BLaER1 treated with 17β-estradiol and CSF1 and Interleukin-3, amounts not matched to agents 10 nM and 100 nM (cell line): Measurements from ENCODE around the gene SHISA8.
A peak's percentile ranks its signal among the peaks of the same experiment; 100 is the strongest.

Experiments
- H3K27ac ChIP-seq, 11 experiments: shearing (Covaris generic); formaldehyde crosslinking; 2 replicates each; pipeline ENCODE4 v1.8.1; 2022
- H3K27me3 ChIP-seq, 11 experiments: shearing (Covaris generic); formaldehyde crosslinking; 2 replicates each; pipeline ENCODE4 v1.8.1; 2022
- H3K36me3 ChIP-seq, 11 experiments: shearing (Covaris generic); formaldehyde crosslinking; 2 replicates each; pipeline ENCODE4 v1.8.1; 2022
- H3K4me1 ChIP-seq, 10 experiments: shearing (Covaris generic); formaldehyde crosslinking; 2 replicates each; pipeline ENCODE4 v1.8.1; 2022
- H3K4me2 ChIP-seq, 11 experiments: shearing (Covaris generic); formaldehyde crosslinking; 2 replicates each; pipeline ENCODE4 v1.8.1; 2022
- H3K4me3 ChIP-seq, 10 experiments: shearing (Covaris generic); formaldehyde crosslinking; 2 replicates each; pipeline ENCODE4 v1.8.1; 2022
- H3K9ac ChIP-seq, 11 experiments: shearing (Covaris generic); formaldehyde crosslinking; 2 replicates each; pipeline ENCODE4 v1.8.1; 2022
- H3K9me3 ChIP-seq, 11 experiments: shearing (Covaris generic); formaldehyde crosslinking; replicated peaks in 1 of 11; 2 replicates each; pipeline ENCODE4 v1.8.1; 2022
- H4K20me1 ChIP-seq, 11 experiments: shearing (Covaris generic); formaldehyde crosslinking; 2 replicates each; pipeline ENCODE4 v1.8.1; 2022
- Cebpa-rat ChIP-seq, 11 experiments: shearing (Covaris generic); IDR thresholded peaks; 2 replicates each; pipeline ENCODE4 v1.8.1; 2022

The SHISA8 gene

DNA sequence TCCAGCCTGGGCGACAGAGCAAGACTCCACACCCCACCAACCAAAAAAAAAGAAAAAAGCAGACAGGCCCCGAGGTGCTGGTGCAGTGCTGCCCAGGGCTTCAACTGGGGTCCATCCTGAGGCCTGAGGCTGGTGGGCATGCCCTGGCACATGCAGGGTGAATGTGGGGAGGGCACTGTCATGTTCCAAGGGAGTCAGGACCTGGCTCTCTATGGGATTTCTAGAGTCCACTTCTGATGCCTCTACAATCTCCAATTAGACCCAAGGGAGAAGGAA is 22.0 kb upstream of the SHISA8 start:
- peaks cover 0 to 68% (median 25%) of the 10 kb centered on the region in 11 experiments; a peak in 14 of 22 replicates for H4K20me1 ChIP-seq
- peaks cover 0 to 29% (median 14%) of the 10 kb centered on the region in 11 experiments; a peak in 10 of 22 replicates for H3K36me3 ChIP-seq
- peaks cover 64 to 100% (median 98%) of the 10 kb centered on the region in 10 experiments for H3K4me1 ChIP-seq

DNA sequence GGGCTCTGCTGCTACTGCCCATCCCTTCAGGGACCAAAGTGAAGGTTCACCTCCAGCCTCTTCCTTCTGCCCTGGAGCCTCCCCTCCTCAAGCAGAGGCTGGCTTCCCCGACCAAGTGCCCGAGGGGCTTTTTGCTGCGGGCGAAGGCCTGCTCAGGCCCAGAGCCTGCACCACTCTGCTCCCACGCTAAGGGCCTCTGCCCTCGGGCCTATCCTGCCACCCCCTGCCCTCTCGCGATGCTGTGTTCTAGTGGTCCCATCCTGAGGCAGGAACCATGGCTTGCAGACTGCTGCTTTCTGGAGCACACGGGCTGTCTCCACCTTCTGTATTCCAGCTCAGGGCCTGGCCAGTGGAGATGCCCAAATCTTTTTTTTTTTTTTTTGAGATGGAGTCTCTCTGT is 20.6 kb upstream of the SHISA8 start:
- Histone ChIP-seq H3K9me3 (no peaks in the 10 kb centered on the region), H3K36me3 (peaks cover 0 to 22% (median 10%) of the 10 kb centered on the region in 11 experiments; a peak in 10 of 22 replicates), H4K20me1 (peaks cover 0 to 63% (median 20%) of the 10 kb centered on the region in 11 experiments; a peak in 14 of 22 replicates), H3K4me3 (no peak overlapping the region), H3K27ac (peak overlapping the region in 8 of 11 experiments; percentile 8 to 81 (median 68); a peak in 12 of 22 replicates), H3K27me3 (peaks cover 0 to 49% (median 0%) of the 10 kb centered on the region in 11 experiments; a peak in 6 of 22 replicates), H3K9ac (peak overlapping the region in 7 of 11 experiments; percentile 9 to 67 (median 46); a peak in 9 of 22 replicates), H3K4me2 (peak overlapping the region in 10 of 11 experiments; percentile 12 to 99 (median 88); a peak in 18 of 22 replicates), H3K4me1 (peaks cover 64 to 100% (median 100%) of the 10 kb centered on the region in 10 experiments)
- no peak for TF ChIP-seq Cebpa-rat (IDR thresholded peaks at IDR 0.05)

More for the DNA sequence above, 22.0 kb upstream of the SHISA8 start:
- Histone ChIP-seq H3K27me3 (peaks cover 0 to 49% (median 0%) of the 10 kb centered on the region in 11 experiments; a peak in 6 of 22 replicates), H3K9ac (peak overlapping the region in 5 of 11 experiments; percentile 1 to 67 (median 59); a peak in 9 of 22 replicates), H3K27ac (peak overlapping the region in 6 of 11 experiments; percentile 4 to 81 (median 70); a peak in 10 of 22 replicates), H3K4me3 (no peak overlapping the region), H3K4me2 (peak overlapping the region; percentile 36 to 99 (median 86)), H3K9me3 (no peaks in the 10 kb centered on the region)
- no peak for TF ChIP-seq Cebpa-rat (IDR thresholded peaks at IDR 0.05)

DNA sequence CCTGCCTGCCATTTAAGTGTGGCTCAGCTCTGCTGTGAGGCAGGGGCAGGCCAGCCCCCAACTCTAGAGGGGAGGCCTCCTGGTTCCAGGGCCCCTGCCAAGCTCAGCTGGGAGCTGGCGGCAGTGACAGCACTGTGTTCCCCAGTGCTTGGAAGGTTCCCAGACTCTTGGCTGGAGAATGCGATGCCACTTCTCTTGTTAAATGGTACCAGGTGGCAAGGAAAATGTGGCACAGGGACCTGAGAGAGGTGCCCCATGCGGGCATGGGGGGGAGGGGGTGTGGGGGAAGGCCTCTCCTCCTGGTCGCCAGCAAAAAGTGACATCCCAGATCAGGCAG is 20.1 kb upstream of the SHISA8 start:
- Histone ChIP-seq H3K4me1 (peaks cover 59 to 100% (median 100%) of the 10 kb centered on the region in 10 experiments), H3K27me3 (peaks cover 0 to 49% (median 0%) of the 10 kb centered on the region in 11 experiments; a peak in 6 of 22 replicates), H3K4me2 (peak overlapping the region in 9 of 11 experiments; percentile 67 to 99 (median 89); a peak in 19 of 22 replicates), H3K36me3 (peaks cover 0 to 20% (median 10%) of the 10 kb centered on the region in 11 experiments; a peak in 10 of 22 replicates), H4K20me1 (peaks cover 0 to 63% (median 20%) of the 10 kb centered on the region in 11 experiments; a peak in 14 of 22 replicates), H3K9ac (peak overlapping the region in 5 of 11 experiments; percentile 9 to 64 (median 46); a peak in 5 of 22 replicates), H3K9me3 (no peaks in the 10 kb centered on the region), H3K4me3 (no peak overlapping the region), H3K27ac (peak overlapping the region in 7 of 11 experiments; percentile 43 to 81 (median 71); a peak in 13 of 22 replicates)
- TF ChIP-seq Cebpa-rat (IDR thresholded peaks at IDR 0.05): no peak

DNA sequence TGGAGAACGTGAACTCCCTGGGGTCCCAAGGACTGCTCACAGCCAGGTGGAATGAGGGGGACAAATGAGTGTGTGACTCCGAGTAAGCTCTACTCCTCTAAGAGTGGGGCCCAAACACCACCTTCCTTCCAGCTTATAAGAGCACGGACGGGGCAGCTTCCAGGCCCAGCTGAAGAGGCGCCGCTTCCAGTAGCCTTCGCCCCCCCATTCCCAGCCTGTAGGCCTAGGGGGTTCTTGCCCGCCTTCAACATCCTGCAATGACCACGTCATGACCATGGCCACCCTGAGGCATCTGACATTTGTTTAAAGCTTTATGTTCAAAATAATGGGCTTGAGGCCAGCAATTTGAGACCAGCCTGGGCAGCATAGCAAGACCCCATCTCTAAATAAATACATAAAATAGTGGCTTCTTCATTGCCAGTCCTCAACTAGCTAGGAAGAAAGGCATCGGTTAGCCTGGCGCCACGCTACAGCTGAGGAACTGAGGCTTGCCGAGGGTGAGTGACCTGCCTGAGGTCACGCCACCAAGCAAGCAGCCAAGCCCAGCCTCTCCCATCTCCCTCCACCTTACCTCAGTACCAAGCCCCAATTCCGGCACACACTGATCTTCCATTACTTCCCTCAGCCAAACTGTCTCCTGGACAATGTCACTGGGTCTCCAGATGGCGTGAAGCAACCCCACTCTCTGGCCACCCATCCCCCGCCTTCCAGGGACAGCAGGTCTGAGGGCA is 19.6 kb upstream of the SHISA8 start:
- H3K27ac ChIP-seq: peak overlapping the region in 7 of 11 experiments; percentile 43 to 81 (median 70); a peak in 15 of 22 replicates
- H3K4me3 ChIP-seq: no peak overlapping the region
- no peak for TF ChIP-seq Cebpa-rat (IDR thresholded peaks at IDR 0.05)
- peaks cover 0 to 58% (median 19%) of the 10 kb centered on the region in 11 experiments; a peak in 14 of 22 replicates for H4K20me1 ChIP-seq
- peak overlapping the region in 6 of 11 experiments; percentile 58 to 71 (median 67); a peak in 10 of 22 replicates for H3K9ac ChIP-seq
- H3K36me3 ChIP-seq: peaks cover 0 to 20% (median 10%) of the 10 kb centered on the region in 11 experiments; a peak in 10 of 22 replicates
- no peaks in the 10 kb centered on the region for H3K9me3 ChIP-seq
- peaks cover 0 to 49% (median 0%) of the 10 kb centered on the region in 11 experiments; a peak in 6 of 22 replicates for H3K27me3 ChIP-seq
- peaks cover 55 to 100% (median 100%) of the 10 kb centered on the region in 10 experiments for H3K4me1 ChIP-seq
- peak overlapping the region; percentile 57 to 99 (median 86); a peak in 20 of 22 replicates for H3K4me2 ChIP-seq

DNA sequence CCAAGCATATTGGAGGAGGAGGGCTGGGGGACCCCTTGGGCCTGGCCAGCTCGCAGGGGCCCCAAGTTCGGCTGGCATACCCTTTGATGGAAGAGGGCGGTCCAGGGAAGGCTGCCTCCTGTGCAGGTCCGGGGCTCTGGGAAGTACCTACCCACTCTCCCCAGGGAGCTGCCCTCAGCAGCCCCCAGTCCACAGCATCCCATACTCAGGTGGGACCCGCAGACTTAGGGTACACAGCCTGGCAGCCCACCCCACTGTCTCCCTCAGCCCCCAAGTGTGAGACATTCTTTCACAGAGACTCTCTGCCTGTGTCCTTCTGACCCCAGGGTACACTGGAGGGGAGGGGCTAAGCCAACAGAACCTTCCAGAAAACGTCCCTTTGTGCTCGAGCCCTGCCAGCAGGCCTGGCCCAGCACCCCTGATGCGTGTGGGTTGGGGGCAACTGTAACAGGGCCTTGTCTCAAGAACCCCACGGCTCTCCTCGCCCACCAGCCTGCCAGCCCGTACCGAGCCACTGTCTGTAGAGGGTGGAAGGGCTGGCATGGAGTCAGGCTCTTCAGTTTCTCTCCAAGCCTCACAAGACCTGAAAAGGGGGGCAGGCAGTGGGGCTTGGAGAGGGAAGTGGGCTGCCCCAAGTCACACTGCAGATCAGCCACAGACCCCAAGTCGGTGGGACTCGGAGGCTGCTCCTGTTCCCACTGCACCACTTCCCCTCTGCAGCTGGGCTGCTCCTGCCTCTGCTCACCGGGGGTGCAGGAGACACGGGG is 18.7 kb upstream of the SHISA8 start:
- Histone ChIP-seq H3K9ac (peak overlapping the region in 9 of 11 experiments; percentile 7 to 71 (median 60); a peak in 16 of 22 replicates), H3K4me1 (peaks cover 52 to 100% (median 100%) of the 10 kb centered on the region in 10 experiments), H3K27ac (peak overlapping the region in 8 of 11 experiments; percentile 64 to 81 (median 72); a peak in 16 of 22 replicates), H3K27me3 (peaks cover 0 to 49% (median 0%) of the 10 kb centered on the region in 11 experiments; a peak in 6 of 22 replicates), H3K36me3 (peaks cover 0 to 12% (median 2%) of the 10 kb centered on the region in 11 experiments; a peak in 9 of 22 replicates), H4K20me1 (peaks cover 0 to 49% (median 10%) of the 10 kb centered on the region in 11 experiments; a peak in 7 of 22 replicates), H3K9me3 (no peaks in the 10 kb centered on the region), H3K4me3 (peak overlapping the region in 1 of 10 experiments; percentile 12; a peak in 1 of 20 replicates), H3K4me2 (peak overlapping the region; percentile 57 to 99 (median 86))
- TF ChIP-seq Cebpa-rat (IDR thresholded peaks at IDR 0.05): no peak

DNA sequence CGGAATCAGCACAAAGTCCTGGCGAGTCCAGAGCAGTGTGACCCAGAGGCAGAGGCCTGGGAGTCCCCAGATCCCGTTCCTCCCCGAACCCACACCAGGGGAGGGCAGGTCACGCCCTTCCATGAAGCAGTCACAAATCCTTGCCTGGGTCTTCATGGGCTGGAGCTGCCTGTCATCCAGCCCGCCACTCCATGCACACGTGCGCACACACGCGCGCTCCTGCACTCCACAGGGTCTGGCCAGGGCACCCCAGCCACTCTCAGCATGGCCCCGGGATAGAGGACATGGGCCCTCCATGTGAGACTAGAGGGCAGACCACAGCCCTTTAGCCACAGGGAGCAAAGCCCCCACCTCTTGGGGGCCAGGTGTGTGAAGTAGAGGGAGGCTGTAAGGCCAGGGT is 17.5 kb upstream of the SHISA8 start:
- no peaks in the 10 kb centered on the region for H3K9me3 ChIP-seq
- H3K27ac ChIP-seq: peak overlapping the region in 8 of 11 experiments; percentile 18 to 81 (median 72); a peak in 15 of 22 replicates
- peaks cover 0 to 6% (median 0%) of the 10 kb centered on the region in 11 experiments; a peak in 4 of 22 replicates for H3K36me3 ChIP-seq
- H4K20me1 ChIP-seq: peaks cover 0 to 46% (median 10%) of the 10 kb centered on the region in 11 experiments; a peak in 7 of 22 replicates
- TF ChIP-seq Cebpa-rat (IDR thresholded peaks at IDR 0.05): no peak
- H3K4me3 ChIP-seq: no peak overlapping the region
- peaks cover 0 to 44% (median 0%) of the 10 kb centered on the region in 11 experiments; a peak in 6 of 22 replicates for H3K27me3 ChIP-seq
- H3K9ac ChIP-seq: peak overlapping the region in 8 of 11 experiments; percentile 27 to 71 (median 64); a peak in 14 of 22 replicates
- peak overlapping the region in 10 of 11 experiments; percentile 36 to 99 (median 88); a peak in 21 of 22 replicates for H3K4me2 ChIP-seq
- H3K4me1 ChIP-seq: peaks cover 57 to 100% (median 100%) of the 10 kb centered on the region in 10 experiments

DNA sequence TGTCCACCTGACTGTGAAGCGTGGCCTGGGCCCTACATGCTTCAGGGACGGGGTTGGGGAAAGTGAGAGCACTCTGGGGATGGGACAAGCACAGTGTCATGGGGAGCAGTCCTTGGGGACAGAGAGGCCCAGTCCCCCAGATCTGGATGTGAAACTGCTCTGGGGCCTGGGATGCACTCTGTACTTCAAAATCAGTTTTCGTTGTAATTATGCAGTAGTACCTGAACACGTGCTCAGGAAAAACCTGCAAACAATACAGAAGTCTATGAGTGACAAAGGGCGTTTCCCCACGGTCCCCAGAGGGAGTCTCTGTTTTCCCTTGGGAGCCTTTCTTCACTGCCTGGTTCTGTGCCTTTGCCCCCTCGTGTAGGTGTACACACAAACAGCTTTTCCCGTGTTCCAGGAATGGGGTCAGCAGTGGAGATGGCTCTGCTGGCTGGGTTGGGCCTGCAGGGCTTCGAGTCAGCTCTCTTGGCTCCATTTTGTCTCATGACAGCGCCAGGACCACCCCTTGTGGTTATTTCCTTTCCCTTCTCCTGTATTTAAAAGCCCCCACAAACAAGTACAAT is 16.9 kb upstream of the SHISA8 start:
- Histone ChIP-seq H3K36me3 (0 out of 22 replicates have a peak, but pooled peaks cover 0 to under 1% (median 0%) of the 10 kb centered on the region in 11 experiments), H3K27ac (peak overlapping the region in 9 of 11 experiments; percentile 6 to 81 (median 70); a peak in 15 of 22 replicates), H3K27me3 (peaks cover 0 to 44% (median 0%) of the 10 kb centered on the region in 11 experiments; a peak in 6 of 22 replicates), H3K4me2 (peak overlapping the region; percentile 26 to 99 (median 86)), H3K9me3 (no peaks in the 10 kb centered on the region), H3K4me1 (peaks cover 51 to 100% (median 100%) of the 10 kb centered on the region in 10 experiments), H3K9ac (peak overlapping the region in 9 of 11 experiments; percentile 3 to 71 (median 60); a peak in 13 of 22 replicates), H3K4me3 (no peak overlapping the region), H4K20me1 (peaks cover 0 to 40% (median 7%) of the 10 kb centered on the region in 11 experiments; a peak in 7 of 22 replicates)
- no peak for TF ChIP-seq Cebpa-rat (IDR thresholded peaks at IDR 0.05)
